Measurements from ENCODE around the gene DAB1. TPM values are rescaled to one million over a fixed set of nuclear protein-coding genes. Genes with fewer than 3 reads are reported as not detected.
"Not testable (repeated sequence)": the region's sequence is repeated elsewhere in the genome, so short reads cannot be mapped to it uniquely, and the experiment has no call there.

DAB1 gene
- total and polyA plus RNA-seq, 10 of the 15 experiments (the other 5 are each of a cell fraction or from before 2014, with no cell fraction given): 0.02 to 0.10 (median 0.03) TPM; not detected in 5

GRCh38 chr1:57222307-57222706, 201.6 kb downstream of the DAB1 start (continued):
- TF ChIP-seq CBX5 (IDR thresholded peaks at IDR 0.05; ENCODE audit: low read depth) (no peak), NFIC (IDR thresholded peaks at IDR 0.05; ENCODE audit: low read depth, low read length) (no peak), SMC3 (IDR thresholded peaks at IDR 0.05; ENCODE audit: borderline replicate concordance, low read length) (no peak), NR2C2 (IDR thresholded peaks at IDR 0.05; ENCODE audit: borderline replicate concordance, control insufficient read depth, insufficient read length, low read depth) (no peak), NBN (IDR thresholded peaks at IDR 0.05) (no peak), EP300 (IDR thresholded peaks at IDR 0.05; ENCODE audit: borderline replicate concordance in 1 of 2, control insufficient read depth in 1 of 2, low read depth in 2 of 2, low read length in 2 of 2) (no peak), SMAD5 (IDR thresholded peaks at IDR 0.05; ENCODE audit: low read depth) (no peak), SRF (IDR thresholded peaks at IDR 0.05; ENCODE audit: low read depth in 2 of 2, low read length in 2 of 2) (no peak), FOS (IDR thresholded peaks at IDR 0.05; ENCODE audit: borderline replicate concordance, extremely low read depth, insufficient read length) (no peak), TBL1XR1 (IDR thresholded peaks at IDR 0.05; ENCODE audit: low read depth, low read length) (no peak), HDAC2 (IDR thresholded peaks at IDR 0.05) (no peak), POLR2AphosphoS2 (IDR thresholded peaks at IDR 0.05; ENCODE audit: low read depth, low read length) (no peak)
- TF ChIP-seq, protein P1, sequence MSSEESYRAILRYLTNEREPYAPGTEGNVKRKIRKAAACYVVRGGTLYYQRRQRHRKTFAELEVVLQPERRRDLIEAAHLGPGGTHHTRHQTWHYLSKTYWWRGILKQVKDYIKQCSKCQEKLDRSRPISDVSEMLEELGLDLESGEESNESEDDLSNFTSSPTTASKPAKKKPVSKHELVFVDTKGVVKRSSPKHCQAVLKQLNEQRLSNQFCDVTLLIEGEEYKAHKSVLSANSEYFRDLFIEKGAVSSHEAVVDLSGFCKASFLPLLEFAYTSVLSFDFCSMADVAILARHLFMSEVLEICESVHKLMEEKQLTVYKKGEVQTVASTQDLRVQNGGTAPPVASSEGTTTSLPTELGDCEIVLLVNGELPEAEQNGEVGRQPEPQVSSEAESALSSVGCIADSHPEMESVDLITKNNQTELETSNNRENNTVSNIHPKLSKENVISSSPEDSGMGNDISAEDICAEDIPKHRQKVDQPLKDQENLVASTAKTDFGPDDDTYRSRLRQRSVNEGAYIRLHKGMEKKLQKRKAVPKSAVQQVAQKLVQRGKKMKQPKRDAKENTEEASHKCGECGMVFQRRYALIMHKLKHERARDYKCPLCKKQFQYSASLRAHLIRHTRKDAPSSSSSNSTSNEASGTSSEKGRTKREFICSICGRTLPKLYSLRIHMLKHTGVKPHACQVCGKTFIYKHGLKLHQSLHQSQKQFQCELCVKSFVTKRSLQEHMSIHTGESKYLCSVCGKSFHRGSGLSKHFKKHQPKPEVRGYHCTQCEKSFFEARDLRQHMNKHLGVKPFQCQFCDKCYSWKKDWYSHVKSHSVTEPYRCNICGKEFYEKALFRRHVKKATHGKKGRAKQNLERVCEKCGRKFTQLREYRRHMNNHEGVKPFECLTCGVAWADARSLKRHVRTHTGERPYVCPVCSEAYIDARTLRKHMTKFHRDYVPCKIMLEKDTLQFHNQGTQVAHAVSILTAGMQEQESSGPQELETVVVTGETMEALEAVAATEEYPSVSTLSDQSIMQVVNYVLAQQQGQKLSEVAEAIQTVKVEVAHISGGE (CRISPR knock-in tag; IDR thresholded peaks at IDR 0.05): no peak
- TF ChIP-seq, protein P2, sequence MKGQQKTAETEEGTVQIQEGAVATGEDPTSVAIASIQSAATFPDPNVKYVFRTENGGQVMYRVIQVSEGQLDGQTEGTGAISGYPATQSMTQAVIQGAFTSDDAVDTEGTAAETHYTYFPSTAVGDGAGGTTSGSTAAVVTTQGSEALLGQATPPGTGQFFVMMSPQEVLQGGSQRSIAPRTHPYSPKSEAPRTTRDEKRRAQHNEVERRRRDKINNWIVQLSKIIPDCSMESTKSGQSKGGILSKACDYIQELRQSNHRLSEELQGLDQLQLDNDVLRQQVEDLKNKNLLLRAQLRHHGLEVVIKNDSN (IDR thresholded peaks at IDR 0.05; ENCODE audit: borderline replicate concordance, extremely low read length, insufficient read depth, low read depth, low read length): no peak
- TF ChIP-seq, protein P3, sequence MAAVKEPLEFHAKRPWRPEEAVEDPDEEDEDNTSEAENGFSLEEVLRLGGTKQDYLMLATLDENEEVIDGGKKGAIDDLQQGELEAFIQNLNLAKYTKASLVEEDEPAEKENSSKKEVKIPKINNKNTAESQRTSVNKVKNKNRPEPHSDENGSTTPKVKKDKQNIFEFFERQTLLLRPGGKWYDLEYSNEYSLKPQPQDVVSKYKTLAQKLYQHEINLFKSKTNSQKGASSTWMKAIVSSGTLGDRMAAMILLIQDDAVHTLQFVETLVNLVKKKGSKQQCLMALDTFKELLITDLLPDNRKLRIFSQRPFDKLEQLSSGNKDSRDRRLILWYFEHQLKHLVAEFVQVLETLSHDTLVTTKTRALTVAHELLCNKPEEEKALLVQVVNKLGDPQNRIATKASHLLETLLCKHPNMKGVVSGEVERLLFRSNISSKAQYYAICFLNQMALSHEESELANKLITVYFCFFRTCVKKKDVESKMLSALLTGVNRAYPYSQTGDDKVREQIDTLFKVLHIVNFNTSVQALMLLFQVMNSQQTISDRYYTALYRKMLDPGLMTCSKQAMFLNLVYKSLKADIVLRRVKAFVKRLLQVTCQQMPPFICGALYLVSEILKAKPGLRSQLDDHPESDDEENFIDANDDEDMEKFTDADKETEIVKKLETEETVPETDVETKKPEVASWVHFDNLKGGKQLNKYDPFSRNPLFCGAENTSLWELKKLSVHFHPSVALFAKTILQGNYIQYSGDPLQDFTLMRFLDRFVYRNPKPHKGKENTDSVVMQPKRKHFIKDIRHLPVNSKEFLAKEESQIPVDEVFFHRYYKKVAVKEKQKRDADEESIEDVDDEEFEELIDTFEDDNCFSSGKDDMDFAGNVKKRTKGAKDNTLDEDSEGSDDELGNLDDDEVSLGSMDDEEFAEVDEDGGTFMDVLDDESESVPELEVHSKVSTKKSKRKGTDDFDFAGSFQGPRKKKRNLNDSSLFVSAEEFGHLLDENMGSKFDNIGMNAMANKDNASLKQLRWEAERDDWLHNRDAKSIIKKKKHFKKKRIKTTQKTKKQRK (IDR thresholded peaks at IDR 0.05; ENCODE audit: low read depth, low read length): no peak

GRCh38 chr1:57220905-57221304, 203.0 kb downstream of the DAB1 start:
- BruUV-seq (replicated peaks); RAD21 ChIA-PET (ENCODE audit: unreplicated experiment); DNase-seq (ENCODE audit: low read depth, low spot score); POLR2A ChIA-PET; H3K4me3 ChIP-seq; H3K36me3 ChIP-seq (ENCODE audit: control insufficient read depth in 2 of 2, insufficient read depth in 2 of 2, low read length in 1 of 2); SMC1A ChIA-PET (ENCODE audit: uncharacterized antibody, unreplicated experiment); ATAC-seq; FAIRE-seq; H3K9ac ChIP-seq (ENCODE audit: control insufficient read depth, insufficient read depth, low read length); intact Hi-C loops (cut with micrococcal nuclease; ENCODE audit: unreplicated experiment); H3K4me1 ChIP-seq (ENCODE audit: control insufficient read depth, insufficient read depth, low read length); H3K27ac ChIP-seq (ENCODE audit: control insufficient read depth, insufficient read depth); H4K20me1 ChIP-seq (ENCODE audit: control insufficient read depth, insufficient read depth); H3K79me2 ChIP-seq (ENCODE audit: control insufficient read depth, insufficient read depth, low read length); H3K4me2 ChIP-seq (ENCODE audit: control insufficient read depth, insufficient read depth); in situ Hi-C loops (cut with MboI); H3K9me3 ChIP-seq (replicated peaks; ENCODE audit: control insufficient read depth, insufficient read depth, low read length); H2AFZ ChIP-seq (ENCODE audit: control insufficient read depth, low read depth, low read length); H3K27me3 ChIP-seq (replicated peaks in 1 of 2; ENCODE audit: control insufficient read depth in 2 of 2, insufficient read depth in 2 of 2, low read length in 1 of 2); CTCF ChIA-PET: not testable (repeated sequence)
- WGBS (ENCODE audit: insufficient coverage, insufficient replicate concordance, low lambda C conversion rate, missing lambda C conversion rate): 0% methylated on average over 1 of the region's 2 CpGs
